OCI-LY1 (cell line): ENCODE data around the gene EPGN.

ENCODE experiments used
- EZH2 ChIP-seq: fragments of 200-600 bp; sonication (generic), shearing (Covaris generic); IDR thresholded peaks from 2 replicates; pipeline ENCODE4 v1.8.0; 2017; ENCODE audit warnings: borderline replicate concordance, mixed run types, mild to moderate bottlenecking, antibody characterized with exemption, low read length, moderate library complexity, mixed read lengths
- TF ChIP-seq, protein P1 (sequence below): fragments of 200-600 bp; sonication (generic), shearing (Covaris generic); IDR thresholded peaks from 2 replicates; pipeline ENCODE4 v1.5.1; 2017; ENCODE audit warnings: mild to moderate bottlenecking, antibody characterized with exemption, low read length, moderate library complexity, mixed read lengths

DNA sequence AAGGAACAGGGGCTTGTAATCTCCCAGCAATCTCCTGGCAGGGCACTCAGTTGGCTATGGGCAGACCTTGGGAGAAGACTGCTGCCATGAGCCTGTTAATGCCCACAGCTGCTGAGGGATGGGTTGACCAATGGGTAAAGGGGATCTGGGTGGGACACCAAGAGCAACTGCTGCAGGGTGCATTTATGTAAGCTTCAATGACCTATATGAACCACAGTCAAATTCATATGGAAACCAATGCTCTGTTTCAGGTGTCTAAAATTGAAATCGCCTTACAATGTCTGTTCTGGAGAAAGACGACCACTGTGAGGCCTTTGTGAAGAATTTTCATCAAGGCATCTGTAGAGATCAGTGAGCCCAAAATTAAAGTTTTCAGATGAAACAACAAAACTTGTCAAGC lies 6.1 kb downstream of the EPGN start:
- TF ChIP-seq, protein P1, sequence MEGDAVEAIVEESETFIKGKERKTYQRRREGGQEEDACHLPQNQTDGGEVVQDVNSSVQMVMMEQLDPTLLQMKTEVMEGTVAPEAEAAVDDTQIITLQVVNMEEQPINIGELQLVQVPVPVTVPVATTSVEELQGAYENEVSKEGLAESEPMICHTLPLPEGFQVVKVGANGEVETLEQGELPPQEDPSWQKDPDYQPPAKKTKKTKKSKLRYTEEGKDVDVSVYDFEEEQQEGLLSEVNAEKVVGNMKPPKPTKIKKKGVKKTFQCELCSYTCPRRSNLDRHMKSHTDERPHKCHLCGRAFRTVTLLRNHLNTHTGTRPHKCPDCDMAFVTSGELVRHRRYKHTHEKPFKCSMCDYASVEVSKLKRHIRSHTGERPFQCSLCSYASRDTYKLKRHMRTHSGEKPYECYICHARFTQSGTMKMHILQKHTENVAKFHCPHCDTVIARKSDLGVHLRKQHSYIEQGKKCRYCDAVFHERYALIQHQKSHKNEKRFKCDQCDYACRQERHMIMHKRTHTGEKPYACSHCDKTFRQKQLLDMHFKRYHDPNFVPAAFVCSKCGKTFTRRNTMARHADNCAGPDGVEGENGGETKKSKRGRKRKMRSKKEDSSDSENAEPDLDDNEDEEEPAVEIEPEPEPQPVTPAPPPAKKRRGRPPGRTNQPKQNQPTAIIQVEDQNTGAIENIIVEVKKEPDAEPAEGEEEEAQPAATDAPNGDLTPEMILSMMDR: no peak
- no peak for TF ChIP-seq EZH2
